ENCODE measurements around the gene INO80E. TPM values are rescaled to one million over a fixed set of nuclear protein-coding genes. Genes with fewer than 3 reads are reported as not detected.
"Not testable (repeated sequence)": the region's sequence is repeated elsewhere in the genome, so short reads cannot be mapped to it uniquely, and the experiment has no call there.

INO80E gene
- total RNA-seq, 2 donors from 2014 or later, result 28.3 to 54.5 TPM

- intact Hi-C loops (cut with DNase I), result no loop called here
- H3K27ac ChIP-seq, result no peak overlapping the region
- peaks cover 8% of the 10 kb centered on the region for H3K4me1 ChIP-seq
- peaks cover 0 to 21% of the 10 kb centered on the region in 2 donors for H3K27me3 ChIP-seq
- no peaks in the 10 kb centered on the region for H3K9me3 ChIP-seq
- WGBS, 2 donors, result 17 to 30% methylated on average over 10 to 11 of the region's 11 CpGs
- no peak overlapping the region for H3K4me3 ChIP-seq
- DNase-seq (no peak), ATAC-seq (no peak)
- TF ChIP-seq CTCF (IDR thresholded peaks at IDR 0.05) (no peak), POLR2A (IDR thresholded peaks at IDR 0.05) (no peak)
- no peaks in the 10 kb centered on the region for H3K36me3 ChIP-seq (replicated peaks in 1 of 2; ENCODE audit: insufficient read depth in 1 of 2, low read depth in 2 of 2)
Observed at GRCh38 chr16:30031477-30031918, 35.5 kb downstream of the INO80E start.

- Histone ChIP-seq H3K36me3 (replicated peaks in 1 of 2; ENCODE audit: insufficient read depth in 1 of 2, low read depth in 2 of 2) (no peaks in the 10 kb centered on the region), H3K9me3 (no peaks in the 10 kb centered on the region), H3K4me1 (peaks cover 8% of the 10 kb centered on the region), H3K27me3 (peaks cover 0 to 21% of the 10 kb centered on the region in 2 donors), H3K4me3 (no peak overlapping the region), H3K27ac (no peak overlapping the region)
- ATAC-seq, result no peak
- TF ChIP-seq CTCF (IDR thresholded peaks at IDR 0.05), result peak; percentile 24 to 50 (median 44)
- no peak for TF ChIP-seq POLR2A (IDR thresholded peaks at IDR 0.05)
- intact Hi-C loops (cut with DNase I), result no loop called here
- WGBS, 2 donors, result 21 to 25% methylated on average over 12 of the region's 12 CpGs
- peak; percentile 37 to 54 (median 48) for DNase-seq
Observed at GRCh38 chr16:30032083-30032819, 36.2 kb downstream of the INO80E start.

GRCh38 chr16:30033270-30033669 is 37.2 kb downstream of the INO80E start:
- TF ChIP-seq CTCF (IDR thresholded peaks at IDR 0.05) (no peak), POLR2A (IDR thresholded peaks at IDR 0.05) (no peak)
- Histone ChIP-seq H3K4me3 (no peak overlapping the region), H3K9me3 (no peaks in the 10 kb centered on the region), H3K4me1 (peaks cover 8% of the 10 kb centered on the region), H3K36me3 (replicated peaks in 1 of 2; ENCODE audit: insufficient read depth in 1 of 2, low read depth in 2 of 2) (no peaks in the 10 kb centered on the region), H3K27me3 (peaks cover 0 to 21% of the 10 kb centered on the region in 2 donors), H3K27ac (no peak overlapping the region)
- WGBS, 2 donors, result 65 to 69% methylated on average over 7 of the region's 7 CpGs
- intact Hi-C loops (cut with DNase I), result no loop called here
- ATAC-seq (no peak), DNase-seq (no peak)

GRCh38 chr16:30040221-30040620 is 44.2 kb downstream of the INO80E start:
- H3K27me3 ChIP-seq, result no peaks in the 10 kb centered on the region
- H3K9me3 ChIP-seq, result no peaks in the 10 kb centered on the region
- H3K27ac ChIP-seq, result no peak overlapping the region
- H3K4me3 ChIP-seq, result no peak overlapping the region
- ATAC-seq (no peak), DNase-seq (no peak)
- no peaks in the 10 kb centered on the region for H3K4me1 ChIP-seq
- TF ChIP-seq POLR2A (IDR thresholded peaks at IDR 0.05) (no peak), CTCF (IDR thresholded peaks at IDR 0.05) (no peak)
- intact Hi-C loops (cut with DNase I), result loop anchor here (10.0 kb wide), 1 partner anchor 585 kb away; no protein-coding TSS in a partner anchor
- no peaks in the 10 kb centered on the region for H3K36me3 ChIP-seq (replicated peaks in 1 of 2; ENCODE audit: insufficient read depth in 1 of 2, low read depth in 2 of 2)
- WGBS, 2 donors, result 52 to 57% methylated on average over 5 of the region's 5 CpGs

- WGBS, 2 donors, result 64 to 74% methylated on average over 5 of the region's 5 CpGs
- H3K27ac ChIP-seq; H3K4me1 ChIP-seq; H3K4me3 ChIP-seq; ATAC-seq; H3K27me3 ChIP-seq; H3K36me3 ChIP-seq (replicated peaks in 1 of 2; ENCODE audit: insufficient read depth in 1 of 2, low read depth in 2 of 2); DNase-seq; H3K9me3 ChIP-seq: not testable (repeated sequence)
- intact Hi-C loops (cut with DNase I), result loop anchor here (10.0 kb wide), 1 partner anchor 584 kb away; no protein-coding TSS in a partner anchor
Observed at GRCh38 chr16:30040690-30041089, 44.6 kb downstream of the INO80E start.

Measured in body of pancreas (tissue), 4 donors.